ENCODE data around the gene SLC6A13.

SLC6A13 gene

GRCh38 chr12:275812-276211 is 13.2 kb upstream of the SLC6A13 start:
- Histone ChIP-seq H3K36me3 (ENCODE audit: insufficient read depth, low read length) (no peaks in the 10 kb centered on the region), H3K9me3 (ENCODE audit: control insufficient read depth, insufficient read depth, low read length) (no peaks in the 10 kb centered on the region), H3K4me1 (ENCODE audit: insufficient read depth, low read length) (no peaks in the 10 kb centered on the region), H3K9ac (ENCODE audit: low read depth, low read length) (no peak overlapping the region)

DNA sequence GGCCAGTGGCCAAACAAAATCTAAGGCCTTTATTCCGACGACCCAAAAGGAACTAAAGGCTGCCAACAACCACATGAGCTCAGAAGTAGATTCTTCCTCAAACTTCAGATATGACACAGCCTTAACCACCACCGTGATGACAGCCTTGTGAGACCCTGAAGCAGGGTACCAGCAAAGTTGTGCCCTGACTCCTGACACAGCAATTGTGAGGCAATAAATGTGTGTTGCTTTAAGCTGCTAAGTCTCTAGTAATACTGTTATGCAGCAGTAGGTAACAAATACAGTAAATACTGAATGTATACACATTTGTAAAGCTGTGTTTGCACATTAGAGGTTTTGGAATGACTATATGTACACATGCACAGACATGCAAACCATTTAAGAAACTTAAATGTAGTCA is 10.7 kb upstream of the SLC6A13 start:
- no peaks in the 10 kb centered on the region for H3K9me3 ChIP-seq (ENCODE audit: control insufficient read depth, insufficient read depth, low read length)
- H3K4me1 ChIP-seq (ENCODE audit: insufficient read depth, low read length) = no peaks in the 10 kb centered on the region
- no peak overlapping the region for H3K9ac ChIP-seq (ENCODE audit: low read depth, low read length)
- no peaks in the 10 kb centered on the region for H3K36me3 ChIP-seq (ENCODE audit: insufficient read depth, low read length)

DNA sequence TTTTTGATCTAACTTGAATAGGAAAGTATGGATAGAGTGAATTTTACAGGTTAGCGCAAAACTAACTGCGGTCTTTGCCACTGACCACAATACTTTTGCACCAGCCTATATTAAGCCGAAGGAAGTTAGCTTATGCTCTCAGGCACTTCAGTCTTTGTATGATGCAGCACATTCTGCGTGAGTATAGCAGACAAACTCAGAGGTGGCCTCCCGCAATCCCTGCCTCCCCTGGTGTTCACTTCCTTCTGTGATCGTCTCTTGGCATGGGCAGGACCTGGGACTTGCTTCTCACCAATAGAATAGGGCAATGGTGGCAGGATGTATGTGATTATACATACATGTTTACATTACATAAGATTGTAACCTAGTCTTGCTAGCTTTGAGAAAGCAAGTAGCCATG is 10.3 kb upstream of the SLC6A13 start:
- H3K9me3 ChIP-seq (ENCODE audit: control insufficient read depth, insufficient read depth, low read length) = no peaks in the 10 kb centered on the region
- H3K36me3 ChIP-seq (ENCODE audit: insufficient read depth, low read length) = no peaks in the 10 kb centered on the region
- H3K9ac ChIP-seq (ENCODE audit: low read depth, low read length) = no peak overlapping the region
- no peaks in the 10 kb centered on the region for H3K4me1 ChIP-seq (ENCODE audit: insufficient read depth, low read length)

- Histone ChIP-seq H3K9ac (ENCODE audit: low read depth, low read length) (no peak overlapping the region), H3K9me3 (ENCODE audit: control insufficient read depth, insufficient read depth, low read length) (no peaks in the 10 kb centered on the region), H3K4me1 (ENCODE audit: insufficient read depth, low read length) (no peaks in the 10 kb centered on the region), H3K36me3 (ENCODE audit: insufficient read depth, low read length) (no peaks in the 10 kb centered on the region)
Measured at GRCh38 chr12:271161-271560, 8.5 kb upstream of the SLC6A13 start.

DNA sequence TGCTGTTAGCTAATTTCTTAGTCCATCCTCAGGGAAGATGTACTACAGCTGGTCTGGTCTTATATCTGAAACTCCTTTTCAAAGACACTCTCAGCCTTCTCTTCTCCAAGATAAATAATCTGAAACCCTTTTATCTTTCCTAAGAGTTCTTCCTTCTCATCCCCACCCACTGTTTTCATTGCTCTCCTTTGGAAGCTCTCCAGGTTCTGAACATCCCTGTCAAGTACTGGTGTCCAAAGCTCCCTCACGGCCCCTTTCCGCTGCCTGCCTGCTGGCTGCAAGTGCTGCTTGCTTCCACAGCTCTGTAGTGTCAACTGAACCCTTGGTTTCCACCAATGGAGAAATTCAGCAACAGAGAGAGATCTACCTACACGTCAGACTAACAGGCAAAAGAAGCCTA is 6.6 kb upstream of the SLC6A13 start:
- H3K9me3 ChIP-seq (ENCODE audit: control insufficient read depth, insufficient read depth, low read length) = no peaks in the 10 kb centered on the region
- H3K9ac ChIP-seq (ENCODE audit: low read depth, low read length) = no peak overlapping the region
- H3K36me3 ChIP-seq (ENCODE audit: insufficient read depth, low read length) = no peaks in the 10 kb centered on the region
- H3K4me1 ChIP-seq (ENCODE audit: insufficient read depth, low read length) = no peaks in the 10 kb centered on the region

- H3K36me3 ChIP-seq (ENCODE audit: insufficient read depth, low read length) = no peaks in the 10 kb centered on the region
- no peaks in the 10 kb centered on the region for H3K9me3 ChIP-seq (ENCODE audit: control insufficient read depth, insufficient read depth, low read length)
- no peak overlapping the region for H3K9ac ChIP-seq (ENCODE audit: low read depth, low read length)
- no peaks in the 10 kb centered on the region for H3K4me1 ChIP-seq (ENCODE audit: insufficient read depth, low read length)
Measured at GRCh38 chr12:268483-268840, 5.8 kb upstream of the SLC6A13 start.

DNA sequence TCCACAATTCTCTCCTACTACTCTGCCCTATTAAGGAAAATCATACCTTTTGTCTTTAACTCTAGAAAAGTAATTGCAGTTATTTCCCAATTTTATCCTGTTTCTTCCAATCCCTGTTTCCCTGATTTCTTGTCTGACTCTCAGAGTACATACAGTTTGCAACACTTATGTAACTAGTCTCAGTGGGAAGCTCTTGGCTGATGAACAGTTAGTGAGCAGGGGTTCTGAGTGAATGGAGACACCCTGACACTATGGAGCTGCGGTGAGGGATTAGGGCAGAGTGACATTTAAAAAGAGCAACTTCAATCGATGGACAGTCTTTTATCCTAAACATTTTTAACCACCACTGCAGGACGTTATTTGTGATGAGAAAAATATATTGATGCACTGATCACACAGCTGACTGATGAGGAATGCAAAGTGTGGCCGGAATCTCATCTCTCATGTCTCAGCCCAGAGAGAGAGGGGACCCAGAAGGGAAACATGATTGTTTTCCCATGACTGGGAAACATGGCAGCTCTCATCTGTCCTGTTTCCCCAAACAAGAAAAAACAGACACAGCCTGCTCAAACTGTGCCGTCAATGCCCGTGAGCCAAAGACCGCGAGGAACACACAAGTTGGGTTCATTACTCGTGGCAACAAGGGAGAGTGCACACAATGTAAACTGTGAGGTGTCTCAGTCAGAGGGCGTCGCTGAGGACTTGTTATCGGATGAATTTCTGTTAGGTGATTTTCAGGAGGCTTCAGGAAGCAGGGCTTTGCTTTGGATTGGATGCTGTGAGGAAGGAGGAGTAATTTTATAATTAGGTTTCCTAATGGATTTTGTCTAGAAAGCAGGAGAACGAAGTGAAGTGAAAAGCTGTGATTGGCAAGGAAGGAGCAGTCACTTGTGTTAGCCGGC is 5.2 kb upstream of the SLC6A13 start:
- no peaks in the 10 kb centered on the region for H3K36me3 ChIP-seq (ENCODE audit: insufficient read depth, low read length)
- H3K4me1 ChIP-seq (ENCODE audit: insufficient read depth, low read length) = no peaks in the 10 kb centered on the region; the same call in 1 of the 2 replicates
- H3K9me3 ChIP-seq (ENCODE audit: control insufficient read depth, insufficient read depth, low read length) = no peaks in the 10 kb centered on the region

GRCh38 chr12:265096-265495 is 2.5 kb upstream of the SLC6A13 start:
- Histone ChIP-seq H3K9me3 (ENCODE audit: control insufficient read depth, insufficient read depth, low read length) (no peaks in the 10 kb centered on the region), H3K4me1 (ENCODE audit: insufficient read depth, low read length) (no peaks in the 10 kb centered on the region; the same call in none of the 2 replicates), H3K9ac (ENCODE audit: low read depth, low read length) (no peak overlapping the region), H3K36me3 (ENCODE audit: insufficient read depth, low read length) (no peaks in the 10 kb centered on the region)

More for the DNA sequence above, 5.2 kb upstream of the SLC6A13 start:
- no peak overlapping the region for H3K9ac ChIP-seq (ENCODE audit: low read depth, low read length)

- no peaks in the 10 kb centered on the region for H3K36me3 ChIP-seq (ENCODE audit: insufficient read depth, low read length)
- H3K4me1 ChIP-seq (ENCODE audit: insufficient read depth, low read length) = no peaks in the 10 kb centered on the region; the same call in none of the 2 replicates
Measured at GRCh38 chr12:264269-264668, 1.6 kb upstream of the SLC6A13 start.

DNA sequence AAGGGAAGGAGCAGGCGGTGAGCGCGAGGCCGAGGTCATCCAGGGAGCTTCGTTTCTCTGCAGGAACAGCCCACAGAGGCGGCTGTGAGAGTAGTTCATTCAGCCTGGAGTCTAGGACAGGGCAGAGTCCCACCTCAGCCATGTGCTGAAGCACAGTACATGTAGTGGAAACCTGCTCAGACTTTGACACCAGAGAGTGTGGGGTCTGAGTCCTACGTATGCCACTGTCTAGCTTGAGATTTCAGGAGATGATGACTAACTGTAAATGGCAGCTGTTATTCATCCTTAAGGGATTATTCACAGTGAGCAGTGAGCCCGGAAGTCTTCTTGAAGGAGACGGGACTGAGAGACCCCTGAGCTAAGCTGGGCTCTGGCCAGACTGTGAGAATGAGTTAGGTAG is 938 bp upstream of the SLC6A13 start:
- no peaks in the 10 kb centered on the region for H3K9me3 ChIP-seq (ENCODE audit: control insufficient read depth, insufficient read depth, low read length)
- no peak overlapping the region for H3K9ac ChIP-seq (ENCODE audit: low read depth, low read length)
- H3K36me3 ChIP-seq (ENCODE audit: insufficient read depth, low read length) = no peaks in the 10 kb centered on the region
- H3K4me1 ChIP-seq (ENCODE audit: insufficient read depth, low read length) = no peaks in the 10 kb centered on the region; the same call in none of the 2 replicates

More at GRCh38 chr12:264269-264668, 1.6 kb upstream of the SLC6A13 start:
- Histone ChIP-seq H3K9ac (ENCODE audit: low read depth, low read length) (no peak overlapping the region), H3K9me3 (ENCODE audit: control insufficient read depth, insufficient read depth, low read length) (no peaks in the 10 kb centered on the region)

GRCh38 chr12:262113-262512 is 523 bp downstream of the SLC6A13 start:
- no peak overlapping the region for H3K9ac ChIP-seq (ENCODE audit: low read depth, low read length)
- H3K4me1 ChIP-seq (ENCODE audit: insufficient read depth, low read length) = no peaks in the 10 kb centered on the region; the same call in none of the 2 replicates
- H3K9me3 ChIP-seq (ENCODE audit: control insufficient read depth, insufficient read depth, low read length) = no peaks in the 10 kb centered on the region
- H3K36me3 ChIP-seq (ENCODE audit: insufficient read depth, low read length) = no peaks in the 10 kb centered on the region

GRCh38 chr12:257521-258321 is 4.9 kb downstream of the SLC6A13 start:
- no peaks in the 10 kb centered on the region; the same call in none of the 2 replicates for H3K4me1 ChIP-seq (ENCODE audit: insufficient read depth, low read length)
- H3K9ac ChIP-seq (ENCODE audit: low read depth, low read length) = no peak overlapping the region

DNA sequence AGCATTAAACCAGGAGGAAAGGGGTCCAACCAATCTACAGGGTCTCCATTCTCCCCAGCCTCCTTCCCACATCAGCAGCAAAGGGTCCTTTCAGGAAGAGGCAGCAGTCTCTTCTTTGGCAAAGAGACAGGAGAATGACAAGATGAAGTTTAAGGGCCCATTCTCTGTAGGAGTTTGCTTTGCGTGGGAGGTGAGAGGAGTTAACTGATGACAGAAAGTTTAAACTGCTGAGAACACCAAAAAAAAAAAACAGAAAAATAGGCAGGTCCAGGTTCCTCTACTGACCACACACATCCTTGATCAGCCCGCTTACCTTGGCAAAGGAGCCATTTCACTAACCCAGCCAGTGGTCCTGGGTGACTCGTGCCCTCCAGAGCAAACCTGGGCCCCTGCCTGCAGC is 5.7 kb downstream of the SLC6A13 start:
- Histone ChIP-seq H3K9ac (ENCODE audit: low read depth, low read length) (no peak overlapping the region), H3K36me3 (ENCODE audit: insufficient read depth, low read length) (no peaks in the 10 kb centered on the region), H3K9me3 (ENCODE audit: control insufficient read depth, insufficient read depth, low read length) (no peaks in the 10 kb centered on the region), H3K4me1 (ENCODE audit: insufficient read depth, low read length) (no peaks in the 10 kb centered on the region)

More at GRCh38 chr12:257521-258321, 4.9 kb downstream of the SLC6A13 start:
- no peaks in the 10 kb centered on the region for H3K9me3 ChIP-seq (ENCODE audit: control insufficient read depth, insufficient read depth, low read length)
- H3K36me3 ChIP-seq (ENCODE audit: insufficient read depth, low read length) = no peaks in the 10 kb centered on the region

GRCh38 chr12:256225-256624 is 6.4 kb downstream of the SLC6A13 start:
- H3K36me3 ChIP-seq (ENCODE audit: insufficient read depth, low read length) = no peaks in the 10 kb centered on the region
- H3K4me1 ChIP-seq (ENCODE audit: insufficient read depth, low read length) = no peaks in the 10 kb centered on the region
- H3K9me3 ChIP-seq (ENCODE audit: control insufficient read depth, insufficient read depth, low read length) = no peaks in the 10 kb centered on the region
- no peak overlapping the region for H3K9ac ChIP-seq (ENCODE audit: low read depth, low read length)

GRCh38 chr12:254912-255311 is 7.7 kb downstream of the SLC6A13 start:
- no peak overlapping the region for H3K9ac ChIP-seq (ENCODE audit: low read depth, low read length)
- H3K36me3 ChIP-seq (ENCODE audit: insufficient read depth, low read length) = no peaks in the 10 kb centered on the region
- H3K4me1 ChIP-seq (ENCODE audit: insufficient read depth, low read length) = no peaks in the 10 kb centered on the region
- no peaks in the 10 kb centered on the region for H3K9me3 ChIP-seq (ENCODE audit: control insufficient read depth, insufficient read depth, low read length)

All from ES-I3 (cell line).